Liver (tissue), 9 donors: ENCODE results near the gene BCL3. TPM values are rescaled to one million over a fixed set of nuclear protein-coding genes. Genes with fewer than 3 reads are reported as not detected.
"Not testable (repeated sequence)": the region's sequence is repeated elsewhere in the genome, so short reads cannot be mapped to it uniquely, and the experiment has no call there.

ENCODE experiments used
- DNase-seq: peaks from one replicate; pipeline ENCODE4 v3.0.0-alpha.2; 2017; ENCODE audit warnings: low spot score
- H3K27ac ChIP-seq, 2 donors: one replicate each; pipeline ENCODE4 v1.7.0; 2013; ENCODE audit warnings: inconsistent platforms in 2 of 2, low read length in 2 of 2, control low read depth in 1 of 2, low read depth in 1 of 2, mild to moderate bottlenecking in 1 of 2
- H3K27me3 ChIP-seq, 4 donors: one replicate each; pipeline versions ENCODE4 v1.6.1 to v1.7.0; 2013; ENCODE audit warnings: low read length in 3 of 4, inconsistent platforms in 1 of 4, mild to moderate bottlenecking in 1 of 4, moderate library complexity in 1 of 4; ENCODE audit not compliant: control insufficient read depth in 4 of 4, insufficient read depth in 4 of 4
- H3K36me3 ChIP-seq, 4 donors: one replicate each; pipeline versions ENCODE4 v1.6.1 to v1.7.0; 2013; ENCODE audit warnings: low read length in 3 of 4, mild to moderate bottlenecking in 3 of 4, low read depth in 1 of 4, moderate library complexity in 1 of 4; ENCODE audit not compliant: control insufficient read depth in 4 of 4, insufficient read depth in 3 of 4
- H3K4me1 ChIP-seq, 4 donors: one replicate each; pipeline versions ENCODE4 v1.6.1 to v1.7.0; 2013; ENCODE audit warnings: low read length in 3 of 4, mild to moderate bottlenecking in 3 of 4, moderate library complexity in 1 of 4; ENCODE audit not compliant: control insufficient read depth in 4 of 4, insufficient read depth in 4 of 4
- H3K4me3 ChIP-seq, 3 donors: one replicate each; pipeline versions ENCODE4 v1.6.1 to v1.7.0; 2013; ENCODE audit warnings: low read length in 3 of 3, control low read depth in 1 of 3, low read depth in 1 of 3, mild to moderate bottlenecking in 1 of 3
- H3K9ac ChIP-seq, 2 donors: one replicate each; pipeline ENCODE4 v1.7.0; 2013; ENCODE audit warnings: low read length in 2 of 2, mild to moderate bottlenecking in 2 of 2, moderate library complexity in 2 of 2, control low read depth in 1 of 2, low read depth in 1 of 2
- H3K9me3 ChIP-seq, 4 donors: one replicate each; pipeline versions ENCODE4 v1.6.1 to v1.7.0; 2013; ENCODE audit warnings: low read length in 3 of 4; ENCODE audit not compliant: control insufficient read depth in 4 of 4
- CTCF ChIP-seq: fragments of 150-350 bp; IDR thresholded peaks from 2 replicates; pipeline ENCODE4 v1.5.1; 2017; ENCODE audit warnings: improper control_type of control experiment, low read depth, low read length; ENCODE audit not compliant: missing input control
- EGR1 ChIP-seq, 2 donors: IDR thresholded peaks; 2 replicates each; pipeline ENCODE4 v1.6.1; 2016 to 2018; ENCODE audit warnings: antibody characterized with exemption in 2 of 2, low read depth in 2 of 2
- FOXA1 ChIP-seq: IDR thresholded peaks from 2 replicates; pipeline ENCODE4 v1.6.1; 2016; ENCODE audit warnings: antibody characterized with exemption
- FOXA2 ChIP-seq: IDR thresholded peaks from 2 replicates; pipeline ENCODE4 v1.6.1; 2016; ENCODE audit warnings: antibody characterized with exemption
- HNF4A ChIP-seq, 2 donors: conservative IDR thresholded peaks; 2 replicates each; pipeline ENCODE4 v1.6.1; 2016; ENCODE audit warnings: antibody characterized with exemption in 2 of 2, mild to moderate bottlenecking in 2 of 2
- JUND ChIP-seq, 2 donors: IDR thresholded peaks; 2 replicates each; pipeline ENCODE4 v1.6.1; 2016; ENCODE audit warnings: antibody characterized with exemption in 2 of 2
- MAX ChIP-seq: IDR thresholded peaks from 2 replicates; pipeline ENCODE4 v1.6.1; 2016; ENCODE audit warnings: antibody characterized with exemption
- NR2F2 ChIP-seq: IDR thresholded peaks from 2 replicates; pipeline ENCODE4 v1.6.1; 2016; ENCODE audit warnings: antibody characterized with exemption
- RAD21 ChIP-seq, 2 donors: IDR thresholded peaks; 2 replicates each; pipeline ENCODE4 v1.6.1; 2016; ENCODE audit warnings: antibody characterized with exemption in 2 of 2, mild to moderate bottlenecking in 2 of 2
- REST ChIP-seq: IDR thresholded peaks from 2 replicates; pipeline ENCODE4 v1.6.1; 2016; ENCODE audit warnings: antibody characterized with exemption, mild to moderate bottlenecking
- RXRA ChIP-seq, 2 donors: IDR thresholded peaks; 2 replicates each; pipeline ENCODE4 v1.6.1; 2017 to 2018; ENCODE audit warnings: antibody characterized with exemption in 2 of 2, mild to moderate bottlenecking in 1 of 2
- SP1 ChIP-seq: IDR thresholded peaks from 2 replicates; pipeline ENCODE4 v1.6.1; 2018; ENCODE audit warnings: antibody characterized with exemption, mild to moderate bottlenecking
- TAF1 ChIP-seq: conservative IDR thresholded peaks from 2 replicates; pipeline ENCODE4 v1.6.1; 2016; ENCODE audit warnings: antibody characterized with exemption, mild to moderate bottlenecking
- YY1 ChIP-seq: IDR thresholded peaks from 2 replicates; pipeline ENCODE4 v1.6.1; 2016; ENCODE audit warnings: antibody characterized with exemption, mild to moderate bottlenecking
- ZBTB33 ChIP-seq: IDR thresholded peaks from 2 replicates; pipeline ENCODE4 v1.6.1; 2016; ENCODE audit warnings: antibody characterized with exemption
- WGBS: extraction: QIAGEN DNeasy Blood & Tissue Kit; methylation state at CpG from one replicate; pipeline ENCODE4 v1.1.7; 2013; 5-methylcytosine and 5-hydroxymethylcytosine counted together
- polyA plus RNA-seq, 2 donors: library from polyadenylated mRNA; stranded (reverse) in 1 of 2; unstranded in 1 of 2; fragments of 200-250 nt in 1 of 2; fragments of >200 nt in 1 of 2; fragmentation: Nextera tagmentation in 1 of 2; extraction: Ambion mirVana in 1 of 2; gene quantifications; one replicate each; pipeline versions ENCODE4 v1.2.1 to v1.2.3, GENCODE V29; 2013 to 2015
- total RNA-seq, 2 donors: library from RNA; depleted of rRNA; stranded (reverse); fragments of >200 nt; gene quantifications; one replicate each; pipeline ENCODE4 v1.2.3, GENCODE V29; 2014
- donor health status: healthy.
- donor health status: healthy.
- donor health status: healthy.
- donor health status: healthy.
- donor health status: healthy.

BCL3 gene
- total and polyA plus RNA-seq, 4 donors, result 4.5 to 63.6 (median 19.7) TPM

- H3K36me3 ChIP-seq, result no peaks in the 10 kb centered on the region
- H3K4me3 ChIP-seq, result no peak overlapping the region
- no peak overlapping the region for H3K27ac ChIP-seq
- no peak for TF ChIP-seq SP1
- TF ChIP-seq YY1, result no peak
- TF ChIP-seq FOXA2, result no peak
- TF ChIP-seq REST, result no peak
- no peak for TF ChIP-seq JUND (IDR thresholded peaks at IDR 0.05)
- no peak for TF ChIP-seq CTCF
- TF ChIP-seq EGR1 (IDR thresholded peaks at IDR 0.05; ENCODE audit: low read depth in 2 of 2), result no peak
- TF ChIP-seq HNF4A (conservative IDR thresholded peaks at IDR 0.05), result no peak
- no peaks in the 10 kb centered on the region for H3K27me3 ChIP-seq
- peaks cover 0 to 6% (median 3%) of the 10 kb centered on the region in 4 donors for H3K4me1 ChIP-seq
- no peaks in the 10 kb centered on the region for H3K9me3 ChIP-seq
- H3K9ac ChIP-seq, result no peak overlapping the region
- no peak for DNase-seq
- 83% methylated on average over 11 of the region's 11 CpGs for WGBS
Measured at GRCh38 chr19:44767295-44768180, 19.0 kb downstream of the BCL3 start.

GRCh38 chr19:44770550-44771257, 22.2 kb downstream of the BCL3 start:
- 19% methylated on average over 15 of the region's 15 CpGs for WGBS
- Histone ChIP-seq H3K4me1 (peaks cover 7 to 16% (median 10%) of the 10 kb centered on the region in 4 donors), H3K9ac (peak overlapping the region in 1 of 2 donors; percentile 24), H3K4me3 (no peak overlapping the region), H3K36me3 (no peaks in the 10 kb centered on the region), H3K27ac (peak overlapping the region; percentile 19 to 37), H3K9me3 (no peaks in the 10 kb centered on the region), H3K27me3 (no peaks in the 10 kb centered on the region)
- peak; percentile 87 for DNase-seq
- TF ChIP-seq ZBTB33 (no peak), CTCF (peak; percentile 95), YY1 (peak; percentile 47), FOXA1 (no peak), EGR1 (IDR thresholded peaks at IDR 0.05; ENCODE audit: low read depth in 2 of 2) (no peak), HNF4A (conservative IDR thresholded peaks at IDR 0.05) (peak; percentile 20 to 27), NR2F2 (no peak), RXRA (IDR thresholded peaks at IDR 0.05) (peak; percentile 35 to 38), MAX (no peak), SP1 (no peak), TAF1 (no peak), RAD21 (IDR thresholded peaks at IDR 0.05) (peak; percentile 96)

GRCh38 chr19:44772144-44772543, 23.6 kb downstream of the BCL3 start:
- not testable (repeated sequence) for H3K36me3 ChIP-seq, H3K9ac ChIP-seq, DNase-seq, H3K27me3 ChIP-seq, H3K9me3 ChIP-seq, H3K27ac ChIP-seq, H3K4me3 ChIP-seq
- 82% methylated on average over 18 of the region's 18 CpGs for WGBS
- peaks cover 4 to 21% (median 14%) of the 10 kb centered on the region in 4 donors for H3K4me1 ChIP-seq
